ENCODE measurements around the gene PTPRH.
"Not testable (repeated sequence)": the region's sequence is repeated elsewhere in the genome, so short reads cannot be mapped to it uniquely, and the experiment has no call there.

PTPRH gene

GRCh38 chr19:55186080-55186479 is 23.2 kb downstream of the PTPRH start:
- H3K4me3 ChIP-seq (ENCODE audit: low read depth, low read length), result no peak overlapping the region

- H3K4me3 ChIP-seq (ENCODE audit: low read depth, low read length), result no peak overlapping the region
These were observed 27.6 kb downstream of the PTPRH start for GRCh38 chr19:55181740-55182139.

- H3K4me3 ChIP-seq (ENCODE audit: low read depth, low read length), result peak within 1 kb of the TSS; percentile 60
These were observed 29.5 kb downstream of the PTPRH start, which contains the start of gene SYT5 for GRCh38 chr19:55179606-55180484. SYT5 (minus strand) TSS chr19:55180289; CDS start chr19:55179041, 1,248 bp downstream.

GRCh38 chr19:55178781-55179599 is 30.3 kb downstream of the PTPRH start:
- peak overlapping the region; percentile 60 for H3K4me3 ChIP-seq (ENCODE audit: low read depth, low read length)

- H3K4me3 ChIP-seq (ENCODE audit: low read depth, low read length), result no peak overlapping the region
These were observed 33.2 kb downstream of the PTPRH start for GRCh38 chr19:55176076-55176475.

- H3K4me3 ChIP-seq (ENCODE audit: low read depth, low read length), result no peak overlapping the region
These were observed 34.0 kb downstream of the PTPRH start for GRCh38 chr19:55175117-55175867.

GRCh38 chr19:55174425-55175116 is 34.7 kb downstream of the PTPRH start:
- H3K4me3 ChIP-seq (ENCODE audit: low read depth, low read length), result peak overlapping the region; percentile 20

GRCh38 chr19:55173714-55174409 is 35.4 kb downstream of the PTPRH start:
- peak overlapping the region; percentile 50 for H3K4me3 ChIP-seq (ENCODE audit: low read depth, low read length)

GRCh38 chr19:55173186-55173713 is 36.1 kb downstream of the PTPRH start:
- H3K4me3 ChIP-seq (ENCODE audit: low read depth, low read length), result peak overlapping the region; percentile 50

GRCh38 chr19:55172741-55173140 is 36.6 kb downstream of the PTPRH start:
- peak overlapping the region; percentile 50 for H3K4me3 ChIP-seq (ENCODE audit: low read depth, low read length)

GRCh38 chr19:55172318-55172717 is 37.0 kb downstream of the PTPRH start:
- H3K4me3 ChIP-seq (ENCODE audit: low read depth, low read length), result not testable (repeated sequence)

- H3K4me3 ChIP-seq (ENCODE audit: low read depth, low read length), result no peak overlapping the region
These were observed 37.9 kb downstream of the PTPRH start for GRCh38 chr19:55171440-55171839.

- no peak overlapping the region for H3K4me3 ChIP-seq (ENCODE audit: low read depth, low read length)
These were observed 40.2 kb downstream of the PTPRH start for GRCh38 chr19:55169136-55169535.

GRCh38 chr19:55166530-55167268 is 42.6 kb downstream of the PTPRH start, which contains the start of gene DNAAF3:
DNAAF3 (minus strand) TSS chr19:55166613; CDS start chr19:55166413, 200 bp downstream.
- peak within 1 kb of the TSS; percentile 60 for H3K4me3 ChIP-seq (ENCODE audit: low read depth, low read length)

GRCh38 chr19:55165952-55166529 is 43.3 kb downstream of the PTPRH start:
- H3K4me3 ChIP-seq (ENCODE audit: low read depth, low read length), result peak overlapping the region; percentile 60

- H3K4me3 ChIP-seq (ENCODE audit: low read depth, low read length), result no peak overlapping the region
These were observed 47.6 kb downstream of the PTPRH start for GRCh38 chr19:55161571-55162322.

GRCh38 chr19:55160986-55161365 is 48.3 kb downstream of the PTPRH start:
- H3K4me3 ChIP-seq (ENCODE audit: low read depth, low read length), result peak overlapping the region; percentile 8
